SK-N-SH treated with all-trans-retinoic acid at 6 μM for 48 hours (cell line): ENCODE results near the gene RAD51B.

Experiments used
- BACH2 ChIP-seq: fragments of 250-450 bp; sonication (Bioruptor Pico); IDR thresholded peaks from 2 replicates; pipeline ENCODE4 v1.9.0; 2021; ENCODE audit warnings: mild to moderate bottlenecking, borderline replicate concordance
- GLIS3 ChIP-seq: fragments of 250-450 bp; sonication (Bioruptor Pico); IDR thresholded peaks from 2 replicates; pipeline ENCODE4 v1.5.0; 2020; ENCODE audit warnings: mild to moderate bottlenecking, moderate library complexity
- TCF4 ChIP-seq: fragments of 250-450 bp; sonication (Bioruptor Pico); IDR thresholded peaks from 2 replicates; pipeline ENCODE4 v1.8.0; 2021; ENCODE audit warnings: mild to moderate bottlenecking, moderate library complexity, borderline replicate concordance
- ZFP30 ChIP-seq: fragments of 450-650 bp; formaldehyde crosslinking; IDR thresholded peaks from 2 replicates; pipeline ENCODE4 v1.5.0; 2022; ENCODE audit warnings: mild to moderate bottlenecking, moderate library complexity
- TF ChIP-seq, protein P1 (sequence below): fragments of 250-450 bp; sonication (Bioruptor Pico); IDR thresholded peaks from 2 replicates; pipeline ENCODE4 v1.8.0; 2020; ENCODE audit warnings: mild to moderate bottlenecking, moderate library complexity, borderline replicate concordance

GRCh38 chr14:68397822-68398221, 578.2 kb downstream of the RAD51B start:
- no peak for TF ChIP-seq BACH2 (CRISPR knock-in tag)
- TF ChIP-seq, protein P1, sequence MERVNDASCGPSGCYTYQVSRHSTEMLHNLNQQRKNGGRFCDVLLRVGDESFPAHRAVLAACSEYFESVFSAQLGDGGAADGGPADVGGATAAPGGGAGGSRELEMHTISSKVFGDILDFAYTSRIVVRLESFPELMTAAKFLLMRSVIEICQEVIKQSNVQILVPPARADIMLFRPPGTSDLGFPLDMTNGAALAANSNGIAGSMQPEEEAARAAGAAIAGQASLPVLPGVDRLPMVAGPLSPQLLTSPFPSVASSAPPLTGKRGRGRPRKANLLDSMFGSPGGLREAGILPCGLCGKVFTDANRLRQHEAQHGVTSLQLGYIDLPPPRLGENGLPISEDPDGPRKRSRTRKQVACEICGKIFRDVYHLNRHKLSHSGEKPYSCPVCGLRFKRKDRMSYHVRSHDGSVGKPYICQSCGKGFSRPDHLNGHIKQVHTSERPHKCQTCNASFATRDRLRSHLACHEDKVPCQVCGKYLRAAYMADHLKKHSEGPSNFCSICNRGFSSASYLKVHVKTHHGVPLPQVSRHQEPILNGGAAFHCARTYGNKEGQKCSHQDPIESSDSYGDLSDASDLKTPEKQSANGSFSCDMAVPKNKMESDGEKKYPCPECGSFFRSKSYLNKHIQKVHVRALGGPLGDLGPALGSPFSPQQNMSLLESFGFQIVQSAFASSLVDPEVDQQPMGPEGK = no peak
- TF ChIP-seq GLIS3 (CRISPR knock-in tag) = no peak
- no peak for TF ChIP-seq ZFP30 (CRISPR knock-in tag)
- TF ChIP-seq TCF4 = peak; percentile 90
